Ureter (tissue), 1 donor: Measurements from ENCODE around the gene ELAVL2. TPM values are rescaled to one million over a fixed set of nuclear protein-coding genes. Genes with fewer than 3 reads are reported as not detected.

ENCODE experiments used
- DNase-seq: peaks from one replicate; pipeline ENCODE4 v3.0.0-alpha.2; 2020; ENCODE audit warnings: low spot score
- total RNA-seq: library from RNA; stranded (reverse); gene quantifications from one replicate; pipeline ENCODE4 v1.2.4, GENCODE V29; 2023
- donor health status: DM: yes; HTN: yes; CAD: no.

The ELAVL2 gene
- total RNA-seq, 1 donor from 2014 or later = 0.29 TPM

- no peak for DNase-seq
These were observed 162.9 kb downstream of the ELAVL2 start for GRCh38 chr9:23663125-23663524.

GRCh38 chr9:23662320-23662719, 163.7 kb downstream of the ELAVL2 start:
- no peak for DNase-seq

GRCh38 chr9:23659346-23660006, 166.6 kb downstream of the ELAVL2 start:
- no peak for DNase-seq

GRCh38 chr9:23658376-23659258, 167.4 kb downstream of the ELAVL2 start:
- no peak for DNase-seq

- DNase-seq = no peak
These were observed 175.0 kb downstream of the ELAVL2 start for GRCh38 chr9:23651051-23651450.

GRCh38 chr9:23648651-23649050, 177.4 kb downstream of the ELAVL2 start:
- no peak for DNase-seq

- no peak for DNase-seq
These were observed 181.1 kb downstream of the ELAVL2 start for GRCh38 chr9:23644896-23645295.

- no peak for DNase-seq
These were observed 181.7 kb downstream of the ELAVL2 start for GRCh38 chr9:23644326-23644725.

GRCh38 chr9:23643656-23644258, 182.3 kb downstream of the ELAVL2 start:
- DNase-seq = no peak
